ENCODE measurements around the gene IL1R2.
A peak's percentile ranks its signal among the peaks of the same experiment; 100 is the strongest.

The IL1R2 gene

DNA sequence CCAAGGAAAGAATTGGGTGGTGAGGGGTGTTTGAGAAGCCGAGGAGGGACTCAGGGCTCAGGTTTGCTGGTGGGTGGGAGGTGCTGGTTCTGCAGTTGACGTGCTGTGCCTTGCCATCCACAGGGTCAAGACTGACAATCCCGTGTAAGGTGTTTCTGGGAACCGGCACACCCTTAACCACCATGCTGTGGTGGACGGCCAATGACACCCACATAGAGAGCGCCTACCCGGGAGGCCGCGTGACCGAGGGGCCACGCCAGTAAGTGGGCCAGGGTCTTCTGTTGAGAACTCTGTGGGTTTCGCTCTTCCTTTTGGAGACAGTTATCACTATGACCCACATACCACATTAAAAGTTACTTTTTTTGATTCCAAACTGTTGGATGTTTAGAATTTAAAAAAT, 32.6 kb downstream of the IL1R2 start:
- no peak for DNase-seq

DNA sequence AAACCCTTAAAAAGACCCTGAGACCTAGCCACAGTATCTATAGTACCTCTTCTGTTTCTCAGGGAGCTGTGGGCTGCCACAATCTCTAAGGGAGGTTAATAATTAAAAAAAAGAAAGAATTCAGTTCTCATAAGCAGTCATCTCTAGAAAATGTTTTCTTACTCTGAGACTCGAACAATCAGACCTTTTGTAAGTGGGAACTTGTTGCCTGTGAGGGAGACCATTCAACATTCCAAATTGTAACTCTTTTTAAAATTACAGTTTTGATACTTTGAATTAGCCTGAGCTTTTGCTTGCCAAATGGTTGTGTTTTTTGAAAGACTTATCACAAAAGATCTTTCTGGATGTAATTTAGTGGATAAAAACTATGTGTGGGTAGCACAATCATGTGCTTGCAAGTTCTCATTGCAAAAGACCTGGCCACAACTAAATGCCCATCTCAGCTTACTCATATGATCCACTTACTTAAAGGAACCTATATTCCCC, 33.3 kb downstream of the IL1R2 start:
- DNase-seq = no peak

DNA sequence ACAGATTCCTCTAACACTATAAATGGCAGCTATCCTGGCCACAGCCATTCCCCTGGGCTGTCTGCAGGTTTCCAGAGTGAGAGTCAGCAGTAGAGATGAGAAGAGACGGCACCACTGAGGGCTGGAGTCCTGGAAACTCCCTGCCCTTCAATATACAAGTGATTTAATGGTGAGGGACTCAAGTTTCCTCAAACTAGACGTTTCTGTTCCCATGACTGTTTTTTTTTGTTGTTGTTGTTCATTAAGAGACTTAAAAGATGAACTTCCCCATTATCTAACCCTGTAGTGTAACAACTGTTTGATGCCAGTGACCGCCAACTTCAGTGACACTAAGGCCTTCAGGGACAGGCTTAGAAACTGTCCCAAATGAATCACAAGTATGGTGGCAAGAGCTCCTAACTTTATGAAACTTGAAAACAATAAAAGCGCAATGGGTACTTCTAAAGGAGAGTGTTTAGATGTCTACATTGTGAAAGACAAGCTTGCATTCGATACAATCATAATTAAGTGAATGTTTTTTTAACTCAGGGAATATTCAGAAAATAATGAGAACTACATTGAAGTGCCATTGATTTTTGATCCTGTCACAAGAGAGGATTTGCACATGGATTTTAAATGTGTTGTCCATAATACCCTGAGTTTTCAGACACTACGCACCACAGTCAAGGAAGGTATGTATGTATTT, 34.0 kb downstream of the IL1R2 start:
- DNase-seq = no peak

DNA sequence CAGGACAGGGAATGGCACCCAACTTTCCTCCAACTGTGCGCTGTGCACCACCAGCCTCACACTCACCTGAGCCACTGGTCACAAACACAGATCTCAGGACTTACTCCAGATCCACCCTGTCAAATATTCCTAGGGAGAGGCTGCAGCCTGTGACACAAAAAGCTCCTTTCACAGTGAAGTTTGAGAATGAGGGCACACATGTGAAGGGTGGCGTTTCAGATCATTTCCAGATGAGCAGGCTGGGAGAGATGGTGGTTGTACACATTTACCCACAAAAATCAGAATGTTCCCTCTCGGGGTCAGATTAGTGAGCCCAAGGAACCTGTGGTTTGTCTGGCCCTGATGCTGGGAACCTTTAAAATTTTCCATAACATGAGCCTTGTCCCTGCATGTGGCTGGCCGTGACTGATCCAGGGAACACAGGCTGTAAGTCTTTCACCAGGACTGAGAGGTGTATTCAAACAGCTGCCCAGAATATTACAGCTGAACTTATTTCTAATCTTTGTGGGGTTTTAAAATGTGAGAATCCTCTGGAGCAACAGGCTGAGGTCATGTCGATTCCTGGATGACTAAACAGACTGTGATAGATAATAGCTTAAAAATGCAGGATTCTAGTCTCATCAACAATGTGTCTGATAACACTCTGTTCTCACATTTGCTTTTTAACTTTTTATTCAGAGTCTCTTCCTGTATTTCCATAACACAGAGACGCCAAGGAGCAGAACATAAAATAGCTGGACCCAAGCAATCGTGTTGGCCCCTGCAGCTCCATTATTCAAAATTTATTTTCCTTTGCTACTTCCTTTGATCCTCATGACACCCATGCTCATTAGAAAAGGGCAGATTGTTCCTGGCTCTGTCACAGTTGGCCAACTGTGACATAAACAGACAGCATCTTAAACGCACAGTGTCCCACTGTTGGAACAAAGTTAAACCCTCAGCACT, 35.5 kb downstream of the IL1R2 start:
- no peak for DNase-seq

DNA sequence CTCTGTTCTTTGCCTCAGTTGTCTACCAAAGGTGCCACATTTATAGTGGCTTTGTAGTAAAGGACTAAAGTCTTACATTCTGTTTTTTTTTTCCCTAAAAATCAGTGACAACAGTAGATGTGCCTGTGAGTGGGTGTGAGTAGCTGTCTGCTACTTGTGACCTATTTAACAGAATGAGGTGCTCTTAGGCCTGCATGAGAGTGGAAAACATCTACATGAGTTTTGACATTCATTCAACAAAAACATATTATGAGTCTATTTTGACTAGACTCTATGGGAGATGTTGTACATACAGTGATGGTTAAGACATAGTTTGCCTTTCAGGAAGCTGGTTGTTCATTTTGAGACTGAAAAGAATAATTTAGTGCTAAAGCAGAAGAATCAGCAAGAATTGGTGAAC, 36.7 kb downstream of the IL1R2 start:
- DNase-seq = no peak

DNA sequence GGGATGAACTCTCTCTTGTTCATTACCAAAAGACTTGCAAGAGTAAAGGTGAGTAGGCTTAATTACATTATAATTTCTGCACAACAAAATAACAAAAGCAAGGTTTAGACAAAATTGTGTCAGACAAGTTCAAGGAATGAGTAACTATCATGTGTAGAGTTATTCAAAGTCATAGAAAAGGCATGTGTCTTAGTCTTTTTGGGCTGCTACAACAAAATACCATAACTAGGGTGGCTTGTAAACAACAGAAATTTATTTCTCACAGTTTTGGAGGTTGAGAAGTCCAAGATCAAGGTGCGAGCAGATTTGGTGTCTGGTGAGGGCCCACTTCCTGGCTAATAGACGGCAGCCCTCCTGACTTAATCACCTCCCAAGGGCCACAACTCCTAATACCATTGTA, 37.6 kb downstream of the IL1R2 start:
- DNase-seq = no peak

DNA sequence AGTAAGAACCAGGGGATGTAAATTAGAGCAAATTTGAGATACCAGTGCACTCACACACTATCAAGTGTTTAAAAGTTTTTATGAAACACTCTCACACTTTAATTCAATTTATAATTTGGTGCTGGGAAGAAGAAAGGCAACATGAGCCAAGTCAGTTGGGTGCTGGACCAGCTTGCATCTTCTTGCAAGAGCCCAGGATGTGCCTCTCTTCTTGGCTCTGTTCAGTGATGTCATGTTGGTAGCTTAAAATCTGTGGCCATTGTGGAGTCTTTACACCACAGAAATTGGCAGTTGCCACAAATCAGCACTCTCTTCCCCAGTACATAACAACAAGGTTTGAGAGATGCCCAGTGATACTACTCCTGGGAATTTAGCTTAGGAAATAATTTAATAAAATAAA, 38.2 kb downstream of the IL1R2 start:
- DNase-seq = no peak

DNA sequence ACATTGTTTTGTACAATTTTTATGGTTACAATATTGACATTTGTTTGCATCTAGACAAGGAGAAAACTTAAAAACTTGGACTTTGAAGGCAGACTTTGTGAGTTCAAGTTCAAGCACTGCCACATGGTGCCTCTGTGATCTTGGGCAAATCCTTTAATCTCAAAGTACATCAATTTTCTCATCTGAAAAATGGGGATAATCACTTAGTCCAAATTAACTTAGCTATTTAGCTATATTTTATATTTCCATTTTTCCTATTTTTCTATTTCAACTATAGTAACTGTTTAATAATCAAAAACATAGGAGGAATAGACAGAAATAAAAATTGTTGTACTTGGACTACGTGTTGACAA, 38.7 kb downstream of the IL1R2 start:
- no peak for DNase-seq

DNA sequence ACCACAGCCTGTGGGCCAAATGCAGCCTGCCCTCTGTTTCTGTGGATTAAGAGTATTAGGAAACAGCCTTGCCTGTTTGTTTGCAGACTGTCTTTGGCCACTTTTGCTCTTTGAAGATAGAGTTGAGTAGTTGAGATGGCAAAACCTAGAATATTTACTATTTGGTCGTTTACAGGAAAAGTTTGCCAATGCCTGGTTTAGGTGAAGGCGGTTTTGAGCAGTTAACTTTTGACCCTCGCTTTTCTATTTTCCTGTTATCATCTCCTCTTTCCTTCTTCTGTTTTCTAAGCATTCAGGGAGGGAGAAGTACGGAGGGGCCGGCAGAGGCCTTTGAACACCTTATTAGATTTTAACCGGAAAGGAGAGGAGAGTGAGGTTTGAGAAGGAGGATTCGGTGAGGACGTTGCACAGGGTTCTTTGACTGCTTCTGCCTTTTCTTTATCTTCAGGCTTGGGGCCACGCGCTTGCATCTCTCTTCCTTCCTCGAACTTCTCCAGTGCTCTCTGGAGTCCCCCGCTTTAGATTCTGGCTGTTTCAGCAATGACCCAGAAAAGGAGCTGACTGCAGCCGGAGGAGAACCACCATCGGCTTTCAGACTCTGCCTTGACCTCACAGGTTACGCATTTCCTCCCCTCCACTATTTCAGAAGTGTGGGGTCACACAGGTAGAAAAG, 39.2 kb downstream of the IL1R2 start:
- DNase-seq = no peak

DNA sequence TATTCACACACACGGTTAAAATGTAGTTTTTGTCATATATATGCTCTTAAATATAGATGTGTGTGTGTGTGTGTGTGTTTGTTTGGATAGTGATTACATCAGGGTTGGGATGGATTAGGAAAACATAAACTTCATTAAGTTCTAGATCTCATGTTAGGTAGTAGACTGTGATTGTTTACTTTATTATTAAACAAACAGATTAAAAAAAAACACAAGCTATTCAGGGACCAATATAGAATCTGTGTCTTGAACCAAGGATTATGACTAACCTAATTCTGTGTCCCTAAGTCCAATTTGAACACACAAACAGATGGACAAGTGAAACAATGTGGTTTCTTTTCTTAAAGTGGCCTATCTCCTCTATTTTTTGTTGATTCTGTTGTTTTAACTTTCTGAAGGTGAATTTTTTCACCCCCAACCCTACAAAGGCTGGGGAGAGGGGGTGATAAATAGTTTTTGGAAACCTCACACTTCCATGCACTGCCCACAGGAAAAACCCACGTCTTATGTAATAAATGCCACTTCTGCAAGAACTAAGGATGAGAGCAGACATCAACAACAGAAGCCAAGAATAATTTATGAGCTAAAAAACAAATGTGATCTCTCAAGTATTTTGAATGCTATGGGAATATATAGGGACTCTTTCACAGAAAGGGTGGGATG, 40.7 kb downstream of the IL1R2 start:
- no peak for DNase-seq

DNA sequence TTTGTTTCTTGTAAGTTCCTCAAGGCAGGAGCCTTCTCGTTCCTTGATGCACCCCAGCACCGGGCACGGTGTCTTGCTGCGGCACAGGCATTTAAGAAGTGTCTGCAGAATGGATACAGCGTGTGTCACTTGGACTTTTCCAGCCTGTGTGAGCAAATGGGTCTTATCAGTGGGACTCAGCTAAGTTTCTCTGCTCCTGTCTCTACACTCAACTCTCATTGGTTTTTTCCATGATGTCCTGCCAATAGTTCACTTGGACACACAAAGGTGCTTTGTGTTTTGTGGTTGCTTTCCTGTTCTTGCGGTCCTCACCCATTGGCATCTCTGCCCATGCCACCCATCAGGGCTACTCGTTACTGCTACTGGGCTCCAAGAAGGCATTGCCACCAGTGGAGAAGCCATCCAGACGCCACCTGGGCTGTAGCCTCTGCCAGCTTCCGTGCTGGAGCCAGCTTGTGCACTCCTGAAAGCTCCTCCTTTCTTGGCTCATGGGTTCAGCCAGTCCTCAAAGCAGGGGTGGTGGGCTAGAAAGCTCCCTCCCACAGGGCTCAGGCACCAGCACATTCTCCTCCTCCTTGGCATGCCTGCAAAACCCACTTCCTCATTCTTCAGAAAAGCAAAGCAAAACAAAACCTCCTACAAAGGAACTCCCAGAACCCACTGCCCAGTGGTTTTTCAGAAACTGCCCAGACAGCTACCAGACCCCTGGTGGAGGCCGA, 41.4 kb downstream of the IL1R2 start:
- peak; percentile 78 for DNase-seq

DNA sequence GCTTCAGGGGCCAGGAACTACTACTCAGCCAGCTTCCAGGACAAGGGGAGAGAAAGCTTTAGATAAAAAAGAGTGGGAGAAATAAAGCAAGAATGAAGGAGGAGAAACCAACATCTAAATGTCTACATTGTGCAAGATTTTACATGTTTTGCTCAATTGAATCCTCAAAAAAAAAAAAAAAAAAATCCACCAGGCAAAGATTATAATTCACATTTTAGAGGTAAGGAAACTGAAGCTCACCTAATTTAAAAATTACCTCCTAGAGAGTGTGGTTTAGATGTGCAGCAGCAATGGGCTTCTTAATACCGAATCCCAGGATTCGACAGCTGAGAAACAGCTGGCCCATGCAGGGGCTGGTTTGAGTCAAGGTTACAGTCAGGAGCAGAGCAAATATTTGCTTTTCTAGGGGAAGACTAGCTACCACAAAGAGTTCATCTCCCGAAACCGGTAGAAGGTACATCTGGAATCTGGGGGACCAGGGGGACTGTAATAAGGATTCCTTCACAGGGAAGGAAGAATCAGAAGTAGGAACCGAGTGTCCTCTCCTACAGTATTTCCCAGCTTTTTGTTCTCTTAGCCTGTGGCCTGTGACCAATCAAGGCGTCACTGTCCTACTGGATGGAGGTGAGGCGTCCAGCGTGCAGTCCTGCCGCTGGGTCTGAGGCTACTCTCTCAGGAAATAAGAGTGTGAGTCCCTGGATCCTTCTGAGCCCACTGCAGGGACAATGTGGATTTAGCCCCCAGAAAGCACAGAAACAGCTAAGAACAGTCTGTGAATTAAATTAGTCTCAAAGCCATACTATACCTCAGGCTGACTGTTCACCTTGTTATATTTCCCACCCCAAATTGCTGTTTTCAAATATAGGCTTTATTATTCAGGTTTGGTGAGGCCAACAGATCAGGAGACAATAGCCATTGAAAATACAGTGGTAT, 42.3 kb downstream of the IL1R2 start:
- DNase-seq = no peak

DNA sequence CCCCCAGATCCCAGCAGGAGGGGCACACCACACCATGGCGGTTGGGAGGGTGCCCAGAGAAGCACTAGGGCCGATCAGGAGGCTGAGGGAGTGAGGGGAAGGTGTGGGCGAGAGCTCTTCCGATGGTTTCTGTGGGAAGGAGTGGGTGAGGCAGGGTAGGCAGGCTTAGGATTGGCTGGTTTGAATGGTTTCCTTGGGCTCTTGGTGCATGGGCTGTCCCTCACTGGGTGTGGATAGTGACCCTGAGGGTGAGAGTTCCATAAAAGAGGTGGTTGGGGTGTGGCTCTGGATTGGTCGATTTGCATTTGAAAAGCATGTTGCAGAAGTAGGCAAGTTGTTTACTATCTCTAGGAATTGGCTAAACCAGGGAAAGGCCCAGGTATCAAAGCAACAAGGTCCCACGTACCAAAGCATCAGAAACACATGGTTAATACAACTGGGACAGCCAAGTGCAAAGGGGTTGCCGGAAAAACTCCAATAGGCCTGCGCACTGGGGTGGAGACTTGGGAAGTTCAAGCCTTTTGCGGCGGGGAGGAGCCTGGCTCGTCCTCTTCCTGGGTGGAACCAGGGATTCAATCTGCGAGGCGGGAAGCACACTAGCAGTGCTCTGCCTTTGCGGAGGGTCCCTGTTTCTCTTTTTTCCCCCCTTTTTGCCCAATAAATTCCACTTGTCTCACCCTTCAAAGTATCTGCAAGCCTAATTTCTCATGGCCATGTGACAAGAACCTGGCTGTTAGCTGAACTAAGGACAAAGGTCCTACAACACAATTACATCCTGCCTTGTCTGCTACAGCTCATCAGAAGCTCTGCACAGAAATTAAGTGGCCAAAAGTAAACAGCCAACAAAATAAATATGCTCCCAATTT, 43.2 kb downstream of the IL1R2 start:
- DNase-seq = no peak

DNA sequence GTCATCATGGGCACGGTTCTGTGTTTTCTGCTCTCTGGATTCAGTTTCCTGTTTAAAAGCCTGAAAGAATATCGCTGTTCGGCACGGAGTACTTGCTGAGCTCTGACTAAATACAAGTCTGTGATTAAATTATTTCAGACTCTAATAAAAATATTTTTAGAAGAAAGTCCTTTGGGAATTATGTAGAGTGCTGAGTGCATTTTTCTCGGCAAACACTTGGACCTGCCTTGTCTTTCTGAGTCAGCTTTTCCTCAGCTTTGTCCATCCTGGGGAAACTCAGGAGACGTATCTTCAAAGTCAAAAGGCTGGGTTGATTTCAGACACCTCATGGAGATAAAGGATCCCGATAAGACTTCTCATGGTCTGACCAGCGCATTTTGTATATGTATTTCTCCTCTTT, 45.9 kb downstream of the IL1R2 start:
- DNase-seq = no peak

DNA sequence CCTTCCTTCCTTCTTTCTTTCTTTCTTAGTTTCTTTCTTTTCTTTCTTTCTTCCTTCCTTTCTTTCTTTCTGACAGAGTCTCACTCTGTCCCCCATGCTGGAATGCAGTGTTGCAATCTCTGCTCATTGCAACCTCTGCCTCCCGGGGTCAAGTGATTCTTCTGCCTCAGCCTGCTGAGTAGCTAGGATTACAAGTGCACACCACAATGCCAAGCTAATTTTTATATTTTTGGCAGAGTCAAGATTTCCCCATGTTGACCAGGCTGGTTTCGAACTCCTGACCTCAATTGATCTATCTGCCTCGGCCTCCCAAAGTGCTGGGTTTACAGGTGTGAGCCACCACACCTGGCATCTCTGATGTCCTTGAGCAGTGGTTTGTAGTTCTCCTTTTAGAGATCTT, 48.5 kb downstream of the IL1R2 start:
- DNase-seq = no peak

DNA sequence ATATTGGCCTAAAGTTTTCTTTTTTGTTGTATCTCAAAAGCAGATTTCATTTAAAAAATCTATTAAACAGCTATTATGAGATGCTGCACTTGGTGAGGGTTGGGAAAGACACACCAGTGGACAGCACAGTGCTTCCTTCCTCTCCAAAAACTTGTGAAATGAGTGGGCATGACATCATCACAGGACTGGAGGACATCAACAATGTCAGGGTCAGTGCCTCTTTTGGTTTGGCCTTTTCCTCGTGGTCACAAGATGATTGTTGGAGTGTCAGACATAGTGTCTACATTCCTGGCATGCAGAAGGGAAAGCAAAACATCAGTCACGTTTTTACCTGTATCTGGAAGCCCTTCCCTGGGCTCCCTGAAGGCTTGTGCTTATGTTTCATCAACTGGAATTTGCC, 49.6 kb downstream of the IL1R2 start:
- DNase-seq = no peak

DNA sequence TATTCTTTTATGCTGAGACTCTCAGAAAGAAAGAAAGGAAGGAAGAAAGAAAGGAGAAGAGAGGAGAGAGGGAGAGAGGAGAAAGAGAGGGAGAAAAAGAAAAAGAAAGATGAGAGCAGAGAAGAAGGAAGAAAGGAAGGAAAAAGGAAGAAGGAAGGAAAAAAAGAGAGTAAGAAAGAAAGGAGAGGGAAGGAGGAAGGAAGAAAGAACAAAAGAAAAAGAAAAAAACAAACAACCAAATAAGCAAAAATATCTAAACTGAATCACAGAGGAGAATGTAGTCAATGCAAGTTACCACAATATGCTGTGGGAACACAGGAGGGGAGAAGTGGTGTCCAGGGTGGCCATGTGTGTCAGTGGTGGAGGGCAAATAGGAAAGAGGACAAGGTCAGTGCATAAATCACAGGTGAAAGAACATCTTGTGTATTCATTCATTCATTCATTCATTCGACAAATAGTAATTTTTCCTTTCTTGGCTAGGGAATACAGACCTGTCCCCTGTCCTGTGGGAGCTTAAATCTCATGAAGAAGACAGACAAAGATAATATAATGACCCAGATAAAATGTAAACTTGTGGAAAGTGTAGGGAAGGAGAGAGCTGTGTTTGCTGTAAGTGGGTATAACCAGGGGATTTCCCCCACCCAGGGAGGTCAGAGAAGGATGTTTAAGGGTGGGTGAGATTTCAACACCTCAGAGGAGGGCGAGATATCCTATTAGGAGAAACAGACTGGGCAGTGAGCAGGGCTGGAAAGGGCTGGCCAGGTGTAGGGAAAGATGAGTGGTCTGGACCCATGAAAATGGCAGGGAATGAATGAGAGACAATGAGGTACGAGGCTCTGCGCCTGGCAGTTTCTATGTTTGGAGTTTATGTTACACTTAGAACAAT, 50.7 kb downstream of the IL1R2 start:
- DNase-seq = no peak

DNA sequence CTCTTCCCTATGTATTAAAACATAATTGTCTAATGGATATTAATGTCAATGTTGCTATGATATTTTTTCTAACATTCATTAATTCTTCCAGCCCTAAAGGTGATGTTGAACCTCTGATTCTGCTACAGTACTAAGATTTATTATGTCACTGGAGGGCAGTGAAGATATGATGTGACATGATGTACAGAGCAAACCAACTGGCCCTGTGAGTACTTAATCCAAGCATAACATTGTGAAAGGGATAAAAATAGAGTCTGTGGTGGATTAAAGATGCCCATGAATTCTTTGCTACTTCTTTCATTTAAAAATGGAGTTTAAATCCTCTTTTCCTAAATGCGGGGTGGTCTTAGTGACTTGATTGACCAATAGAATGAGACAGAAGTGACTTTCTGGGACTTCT, 51.8 kb downstream of the IL1R2 start:
- no peak for DNase-seq

DNA sequence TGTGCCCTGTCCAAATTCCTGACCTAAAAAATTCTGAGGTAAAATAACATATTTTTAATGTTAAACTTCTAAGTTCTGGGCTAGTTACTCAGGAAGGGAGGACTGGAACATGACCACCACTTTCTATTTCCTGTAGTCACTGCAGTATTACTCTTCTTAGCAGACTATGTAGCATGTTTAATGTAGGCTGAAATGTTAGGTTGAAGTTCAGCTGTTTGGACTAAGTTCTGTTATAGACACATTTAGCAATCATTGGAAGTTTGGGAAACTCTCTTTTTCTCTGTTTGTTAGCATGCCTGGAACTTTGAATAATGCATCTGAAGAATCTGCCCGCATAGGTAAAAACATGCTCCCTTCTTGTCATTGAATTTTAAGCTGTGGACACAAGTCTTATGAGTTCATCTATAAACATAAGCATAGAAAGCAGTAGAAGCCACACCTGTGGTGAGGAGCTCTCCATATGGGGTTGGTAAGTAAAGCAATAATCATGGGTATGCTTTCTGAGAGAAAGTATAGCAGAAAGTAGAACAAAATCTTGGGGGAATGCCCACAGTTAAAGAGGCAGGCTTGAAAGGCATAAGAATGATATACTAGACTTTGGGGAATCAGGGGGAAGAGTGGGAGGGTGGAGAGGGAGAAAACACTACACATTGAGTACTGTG, 52.6 kb downstream of the IL1R2 start:
- no peak for DNase-seq

All from hematopoietic multipotent progenitor cell treated with erythropoietin and hydrocortisone succinate and interleukin-3 and kit ligand, for 6 days (in vitro differentiated cells).